ENCODE measurements around the gene PRDM16. TPM values are rescaled to one million over a fixed set of nuclear protein-coding genes. Genes with fewer than 3 reads are reported as not detected.

Gene PRDM16
- polyA plus RNA-seq, 2 of the 4 experiments (the other 2 are of a cell fraction) = 0.03 to 0.35 TPM

- Histone ChIP-seq H3K9me3 (no peaks in the 10 kb centered on the region), H3K27ac (no peak overlapping the region), H3K4me2 (no peak overlapping the region), H3K4me3 (no peak overlapping the region), H3K4me1 (no peaks in the 10 kb centered on the region)
- DNase-seq (ENCODE audit: low read depth in 1 of 2, low spot score in 1 of 2) (no peak), ATAC-seq (no peak; a peak in 1 of 6 replicates), FAIRE-seq (no peak)
- CTCF ChIA-PET = interaction anchor here (1.4 to 1.6 kb wide), 2 partner anchors 13 to 21 kb away, joined by 3 to 7 read pairs; no protein-coding TSS in a partner anchor
- no peak for TF ChIP-seq CTCF (IDR thresholded peaks at IDR 0.05)
- no peak for TF ChIP-seq ZNF302 (CRISPR knock-in tag; IDR thresholded peaks at IDR 0.05)
- no peak for TF ChIP-seq GATA3 (IDR thresholded peaks at IDR 0.05; ENCODE audit: borderline replicate concordance)
- no peak for TF ChIP-seq RNF2 (IDR thresholded peaks at IDR 0.05; ENCODE audit: borderline replicate concordance, low read depth)
- no peak for TF ChIP-seq MYC (IDR thresholded peaks at IDR 0.05; ENCODE audit: borderline replicate concordance, low read length)
- TF ChIP-seq RAD21 (conservative IDR thresholded peaks at IDR 0.05 in 1 of 2, IDR thresholded peaks at IDR 0.05 in 1 of 2) = no peak
- POLR2A ChIA-PET = no interaction called here
- WGBS (ENCODE audit: missing lambda C conversion rate) = 78% methylated on average over 13 of the region's 17 CpGs
These were observed 362.7 kb downstream of the PRDM16 start for GRCh38 chr1:3431686-3432085.

GRCh38 chr1:3432306-3432705, 363.3 kb downstream of the PRDM16 start:
- no peak overlapping the region for H3K4me3 ChIP-seq
- FAIRE-seq (no peak), ATAC-seq (no peak), DNase-seq (ENCODE audit: low read depth in 1 of 2, low spot score in 1 of 2) (no peak)
- H3K27ac ChIP-seq = no peak overlapping the region
- 56% methylated on average over 5 of the region's 15 CpGs for WGBS (ENCODE audit: missing lambda C conversion rate)
- H3K9me3 ChIP-seq = no peaks in the 10 kb centered on the region
- no peaks in the 10 kb centered on the region for H3K4me1 ChIP-seq
- ChIA-PET POLR2A (no interaction called here), CTCF (interaction anchor here (0.6 to 1.6 kb wide), 3 partner anchors 12 to 58 kb away, joined by 3 to 7 read pairs (median 3); no protein-coding TSS in a partner anchor)
- no peak overlapping the region for H3K4me2 ChIP-seq
- TF ChIP-seq PHF8 (IDR thresholded peaks at IDR 0.05; ENCODE audit: borderline replicate concordance, low read depth) = no peak
- no peak for TF ChIP-seq NFE2L2 (conservative IDR thresholded peaks at IDR 0.05; ENCODE audit: low read length)
- TF ChIP-seq RARB (CRISPR knock-in tag; IDR thresholded peaks at IDR 0.05) = no peak
- TF ChIP-seq RCOR1 (IDR thresholded peaks at IDR 0.05; ENCODE audit: low read depth, low read length) = no peak
- no peak for TF ChIP-seq HDAC2 (IDR thresholded peaks at IDR 0.05)
- TF ChIP-seq E2F6 (IDR thresholded peaks at IDR 0.05; ENCODE audit: borderline replicate concordance, low read depth) = no peak
- no peak for TF ChIP-seq HOXA7 (CRISPR knock-in tag; IDR thresholded peaks at IDR 0.05)
- TF ChIP-seq MAX (IDR thresholded peaks at IDR 0.05) = no peak
- TF ChIP-seq JUN (IDR thresholded peaks at IDR 0.05) = no peak
- no peak for TF ChIP-seq ESRRA (IDR thresholded peaks at IDR 0.05; ENCODE audit: borderline replicate concordance, low read length)
- no peak for TF ChIP-seq BCL3 (IDR thresholded peaks at IDR 0.05)
- TF ChIP-seq BHLHE40 (IDR thresholded peaks at IDR 0.05; ENCODE audit: low read depth, low read length) = no peak
- no peak for TF ChIP-seq ZC3H11A (IDR thresholded peaks at IDR 0.05)
- TF ChIP-seq PBX3 (IDR thresholded peaks at IDR 0.05) = no peak
- TF ChIP-seq KDM1A (IDR thresholded peaks at IDR 0.05; ENCODE audit: low read depth) = no peak
- TF ChIP-seq TFCP2L1 (CRISPR knock-in tag; IDR thresholded peaks at IDR 0.05) = no peak
- no peak for TF ChIP-seq ZNF302 (CRISPR knock-in tag; IDR thresholded peaks at IDR 0.05)

All from A549 (cell line).